ENCODE results near the gene NCR2.

NCR2 gene

DNA sequence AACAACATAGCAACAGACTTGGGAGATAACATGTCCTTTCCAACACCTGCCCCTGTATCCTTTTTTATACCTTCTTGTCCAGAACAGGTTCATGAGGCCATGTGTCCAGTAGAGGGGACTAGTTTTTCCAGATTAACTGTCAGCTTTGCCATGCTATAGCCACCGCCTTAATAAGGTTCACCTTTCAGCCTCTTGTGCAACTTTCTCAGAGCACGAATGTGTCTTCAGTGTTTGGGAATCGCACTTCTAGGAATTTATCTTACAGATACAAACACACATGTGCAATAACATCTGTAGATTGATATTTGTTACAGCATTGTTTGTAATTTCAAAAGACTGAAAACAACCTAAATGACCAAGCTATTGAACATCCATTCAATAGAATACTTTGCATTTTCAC is 21.4 kb downstream of the NCR2 start:
- FAIRE-seq (no peak), DNase-seq (ENCODE audit: insufficient read length, low spot score) (no peak)

- FAIRE-seq (no peak), DNase-seq (ENCODE audit: insufficient read length, low spot score) (no peak)
These were observed 23.1 kb downstream of the NCR2 start for GRCh38 chr6:41358503-41358902.

DNA sequence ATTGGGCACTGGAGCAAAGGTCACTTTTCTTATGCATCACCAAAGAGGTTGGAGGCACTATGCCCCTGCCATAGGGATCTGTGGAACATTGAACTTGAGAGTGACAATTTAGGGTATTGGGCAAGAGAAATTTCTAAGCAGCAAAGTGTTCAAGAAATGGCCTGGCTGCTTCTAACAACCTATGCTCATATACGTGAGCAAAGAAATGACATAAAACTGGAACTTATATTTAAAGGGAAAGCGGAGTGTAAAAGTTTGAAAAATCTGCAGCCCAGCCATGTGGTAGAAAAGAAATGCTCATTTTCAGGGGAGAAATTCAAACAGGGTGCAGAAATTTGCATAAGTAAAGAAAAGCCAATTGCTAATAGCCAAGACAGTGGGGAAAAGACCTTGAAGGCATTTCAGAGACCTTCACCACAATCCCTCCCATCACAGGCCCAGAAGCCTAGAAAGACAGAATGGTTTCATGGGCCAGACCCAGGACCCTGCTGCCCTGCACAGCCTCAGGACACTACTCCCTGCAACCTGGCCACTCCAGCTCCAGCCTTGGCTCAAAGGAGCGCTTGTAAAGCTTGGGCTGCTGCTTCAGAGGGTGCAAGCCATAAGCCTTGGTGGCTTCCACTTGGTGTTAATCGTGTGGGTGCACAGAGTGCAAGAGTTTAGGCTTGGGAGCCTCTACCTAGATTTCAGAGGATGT is 24.4 kb downstream of the NCR2 start:
- DNase-seq (ENCODE audit: insufficient read length, low spot score) (no peak), FAIRE-seq (no peak)

DNA sequence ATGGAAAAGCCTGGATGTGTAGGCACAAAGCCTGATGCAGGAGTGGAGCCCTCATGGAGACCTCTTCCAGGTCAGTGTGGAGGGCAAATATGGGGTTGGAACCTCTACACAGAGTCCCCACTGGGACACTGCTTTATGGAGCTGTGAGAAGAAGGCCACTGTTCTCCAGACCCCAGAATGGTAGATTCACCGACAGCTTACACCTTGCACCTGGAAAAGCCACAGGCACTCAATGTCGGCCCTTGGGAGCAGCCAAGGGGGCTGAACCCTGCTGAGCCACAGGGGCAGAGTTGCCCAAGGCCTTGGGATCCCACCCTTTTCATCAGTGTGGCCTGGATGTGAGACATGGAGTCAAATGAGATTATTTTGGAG is 24.9 kb downstream of the NCR2 start:
- no peak for FAIRE-seq
- DNase-seq (ENCODE audit: insufficient read length, low spot score) = no peak

- no peak for DNase-seq (ENCODE audit: insufficient read length, low spot score)
- FAIRE-seq = no peak
These were observed 30.7 kb downstream of the NCR2 start for GRCh38 chr6:41366150-41366549.

DNA sequence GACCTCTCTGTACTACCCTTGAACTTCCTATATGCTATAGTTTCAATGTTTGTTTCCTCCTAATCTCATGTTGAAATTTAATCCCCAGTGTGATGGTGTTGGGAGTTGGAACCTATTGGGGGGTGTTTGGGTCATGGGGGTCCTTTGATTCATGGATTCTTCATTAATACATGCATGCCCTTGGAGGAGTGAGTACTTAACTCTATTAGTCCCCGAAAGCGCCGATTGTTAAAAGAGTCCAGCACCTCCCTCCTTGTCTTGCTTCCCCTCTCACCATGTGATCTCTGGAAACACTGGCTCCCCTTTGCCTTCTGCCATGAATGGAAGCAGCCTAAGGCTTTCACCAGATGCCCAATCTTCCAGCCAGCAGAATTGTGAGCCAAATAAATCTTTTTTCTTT is 31.7 kb downstream of the NCR2 start:
- DNase-seq (ENCODE audit: insufficient read length, low spot score) = no peak
- FAIRE-seq = no peak

- DNase-seq (ENCODE audit: insufficient read length, low spot score) (no peak), FAIRE-seq (no peak)
These were observed 32.3 kb downstream of the NCR2 start for GRCh38 chr6:41367700-41368099.

DNA sequence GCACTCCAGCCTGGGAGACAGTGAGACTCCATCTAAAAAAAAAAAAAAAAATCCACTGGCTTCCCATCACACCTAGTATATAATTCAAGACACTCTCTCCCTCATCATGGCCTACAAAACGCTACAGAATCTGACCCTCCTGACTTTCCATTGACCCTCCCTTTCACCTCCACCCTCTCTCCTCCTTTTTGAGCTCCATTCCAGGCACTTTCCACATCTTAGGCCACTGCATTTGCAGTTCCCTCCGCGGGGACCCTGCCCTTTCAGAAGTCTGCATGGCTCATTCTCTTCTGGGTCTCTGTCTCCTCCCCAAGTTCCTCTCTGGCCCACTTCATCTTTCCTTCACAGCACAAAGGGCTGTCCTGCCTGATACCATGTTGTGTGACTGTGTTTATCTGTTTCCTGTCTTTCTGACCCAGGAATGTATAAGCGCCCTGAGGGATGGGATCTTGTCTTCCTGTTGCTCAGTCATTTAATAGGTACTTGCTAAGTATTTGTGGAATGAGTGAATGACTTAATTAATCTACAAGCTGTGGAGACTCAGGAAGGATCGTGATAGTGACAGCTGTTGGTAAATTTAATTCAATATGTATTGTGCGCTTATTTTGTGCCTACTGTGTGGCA is 35.2 kb downstream of the NCR2 start:
- no peak for FAIRE-seq
- DNase-seq (ENCODE audit: insufficient read length, low spot score) = no peak

DNA sequence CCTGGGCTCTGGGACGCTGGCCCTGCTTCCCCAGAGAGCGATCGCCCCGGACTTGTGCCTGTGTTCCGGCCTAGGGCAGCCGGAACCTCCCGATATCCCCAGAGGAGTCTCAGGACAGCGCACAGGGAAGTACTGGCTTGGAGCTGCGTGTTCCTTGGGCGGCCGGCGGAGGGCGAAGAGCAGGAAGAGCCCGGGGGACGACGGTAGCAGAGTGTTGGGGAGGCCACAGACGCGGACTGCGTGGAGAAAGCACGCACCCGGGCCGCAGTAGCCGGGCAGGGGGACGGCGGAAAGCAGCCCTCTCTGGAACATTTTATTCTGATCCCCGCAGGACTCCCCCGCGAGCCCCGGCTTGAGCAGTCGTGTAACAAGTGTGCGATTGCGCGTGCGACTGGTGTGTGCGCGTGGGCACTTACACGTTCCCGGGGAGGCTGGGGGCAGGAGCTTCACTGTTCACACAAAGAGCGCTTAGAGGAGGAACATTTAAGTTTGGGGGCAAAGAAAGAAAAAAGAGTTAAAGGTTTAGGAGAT is 36.1 kb downstream of the NCR2 start:
- DNase-seq (ENCODE audit: insufficient read length, low spot score) (no peak), FAIRE-seq (no peak)

DNA sequence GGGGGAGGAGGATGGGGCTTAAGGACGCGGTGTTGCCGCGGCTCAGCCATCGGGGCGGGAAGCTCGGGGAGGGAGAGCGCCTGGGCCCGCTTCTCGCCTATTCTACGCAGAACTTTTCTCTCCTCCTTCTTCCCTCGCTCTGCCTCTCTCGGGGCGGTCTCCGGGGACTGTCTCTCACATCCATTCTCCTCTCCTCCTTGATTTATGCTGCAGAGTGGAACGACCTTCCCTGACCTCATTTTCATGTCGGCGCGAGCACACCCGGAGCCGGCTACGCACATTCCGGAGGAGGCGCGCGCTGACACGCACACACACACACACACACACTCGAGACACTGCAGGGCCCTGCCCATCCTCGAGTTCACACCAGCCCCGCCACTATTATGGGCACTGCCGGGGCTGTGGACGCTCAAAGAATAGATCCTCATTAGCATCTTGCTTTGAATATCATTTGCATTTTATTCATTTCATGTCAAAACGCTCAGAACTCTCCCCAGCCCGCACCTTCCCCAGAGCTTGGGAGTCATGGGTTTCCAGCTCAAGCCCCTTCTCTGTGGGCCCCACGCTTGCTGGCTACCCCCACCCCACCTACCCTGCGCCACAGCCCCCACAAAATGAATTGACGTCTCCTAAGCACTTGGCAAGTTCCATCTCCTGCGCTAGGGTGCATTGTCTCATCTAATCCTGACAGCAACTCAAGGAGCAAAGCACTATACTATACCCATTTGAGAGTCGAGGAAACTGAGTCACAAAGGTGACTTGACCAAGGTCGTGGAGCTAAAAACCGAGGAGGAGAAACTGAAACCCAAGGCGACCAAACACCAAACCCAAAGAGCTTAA is 36.8 kb downstream of the NCR2 start:
- DNase-seq (ENCODE audit: insufficient read length, low spot score) (no peak), FAIRE-seq (no peak)

DNA sequence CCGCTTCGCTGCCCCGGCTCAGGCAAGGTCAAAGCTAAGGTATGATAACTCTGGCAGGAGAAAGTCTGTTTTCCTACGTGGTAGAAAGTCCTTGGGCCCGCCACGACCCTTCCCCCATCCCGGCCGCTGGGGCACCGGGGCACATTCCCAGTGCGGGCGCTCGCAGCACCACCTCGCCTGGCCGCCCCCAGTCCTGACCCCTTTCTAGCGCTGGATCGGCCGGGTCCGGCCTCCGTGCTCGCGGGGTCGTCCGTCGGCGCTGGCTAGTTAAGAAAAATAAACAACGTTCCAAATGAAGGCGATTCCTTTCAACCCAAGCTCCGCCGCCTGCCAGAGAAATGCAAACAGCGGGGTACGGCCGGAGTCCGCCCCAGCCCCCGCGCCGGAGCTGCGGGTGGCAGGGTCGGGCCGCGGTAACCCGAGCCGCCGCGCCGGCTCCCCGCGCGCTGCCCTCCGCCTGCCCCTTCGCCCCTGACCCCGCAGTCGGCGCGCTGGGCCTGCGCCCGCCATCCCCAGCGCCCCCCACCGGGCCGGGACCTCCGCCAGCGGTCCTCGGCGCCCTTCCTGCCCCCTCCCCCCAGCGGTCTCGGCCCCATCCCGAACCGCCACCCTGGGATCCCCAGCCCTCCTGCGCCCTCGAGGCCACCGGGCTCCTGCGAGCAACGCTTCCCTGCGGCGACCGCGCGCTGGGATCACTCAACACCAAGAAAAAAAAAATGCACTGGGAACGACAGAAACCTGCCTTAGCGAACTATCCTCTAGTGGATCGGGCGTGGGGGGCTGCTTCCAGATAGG is 37.6 kb downstream of the NCR2 start:
- no peak for FAIRE-seq
- no peak for DNase-seq (ENCODE audit: insufficient read length, low spot score)

GRCh38 chr6:41373627-41373918 is 38.2 kb downstream of the NCR2 start:
- DNase-seq (ENCODE audit: insufficient read length, low spot score) (no peak), FAIRE-seq (no peak)

DNA sequence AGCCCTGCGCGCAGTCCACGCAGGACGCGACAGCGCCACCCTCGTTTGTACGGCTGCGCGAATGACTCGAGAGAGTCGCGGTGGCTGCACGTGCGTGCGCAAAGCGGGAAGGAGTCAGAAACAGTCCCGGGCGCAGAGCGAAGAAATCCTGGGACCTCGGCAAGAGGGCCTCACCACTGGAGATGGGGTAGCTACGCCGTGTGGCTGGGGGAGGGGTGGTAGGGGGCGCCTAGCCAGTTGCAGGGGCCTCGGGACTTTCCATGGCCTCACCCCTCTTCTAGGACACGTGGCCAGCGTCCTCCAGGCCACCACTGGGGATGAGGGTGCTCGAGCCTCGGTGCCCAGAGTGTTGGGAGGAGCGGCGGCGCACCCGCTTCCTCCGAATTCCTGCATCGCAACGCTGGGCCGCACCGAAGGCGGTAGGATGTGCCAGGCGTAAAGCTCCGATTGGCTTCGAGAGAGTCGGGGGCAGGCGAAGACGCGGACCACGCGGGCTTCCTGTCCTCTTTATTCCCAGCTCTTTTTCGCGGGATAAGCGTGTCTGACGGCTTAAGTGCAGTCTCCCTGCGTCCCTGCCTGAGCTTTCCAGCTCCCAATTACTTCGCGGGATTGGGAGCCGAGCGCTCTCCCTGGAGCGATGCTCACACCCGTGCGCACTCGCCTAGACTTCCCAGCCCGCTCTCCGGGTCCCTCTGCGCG is 38.7 kb downstream of the NCR2 start:
- FAIRE-seq (no peak), DNase-seq (ENCODE audit: insufficient read length, low spot score) (no peak)

GRCh38 chr6:41374618-41375590 is 39.5 kb downstream of the NCR2 start:
- no peak for FAIRE-seq
- DNase-seq (ENCODE audit: insufficient read length, low spot score) = no peak

DNA sequence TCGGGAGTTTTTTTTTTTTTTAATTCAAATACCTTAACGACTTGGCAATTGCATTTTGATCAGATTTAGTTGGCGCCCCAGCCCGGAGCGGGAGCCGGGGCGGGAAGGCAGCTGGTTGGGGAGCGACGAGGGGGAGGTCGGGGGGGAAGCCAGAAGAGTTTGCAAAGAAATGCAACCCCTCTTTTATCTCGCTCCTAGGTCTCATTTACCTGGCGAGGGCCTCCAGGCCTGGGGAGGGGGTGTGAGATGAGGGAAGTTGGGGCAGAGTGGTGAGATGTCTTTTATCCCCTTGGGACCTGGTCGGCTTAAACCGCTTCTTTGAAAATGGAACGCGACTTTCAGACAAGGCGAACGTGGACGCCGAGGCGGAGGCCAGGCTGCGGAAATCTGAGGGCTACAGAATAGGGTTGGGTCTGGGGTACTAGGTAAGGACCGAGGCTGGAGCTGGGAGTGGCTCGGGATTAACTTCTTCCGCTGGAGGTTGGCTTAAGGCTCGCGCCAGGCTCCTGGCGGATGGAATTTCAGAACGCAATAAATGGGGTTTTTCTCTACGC is 40.3 kb downstream of the NCR2 start:
- FAIRE-seq = no peak
- no peak for DNase-seq (ENCODE audit: insufficient read length, low spot score)

DNA sequence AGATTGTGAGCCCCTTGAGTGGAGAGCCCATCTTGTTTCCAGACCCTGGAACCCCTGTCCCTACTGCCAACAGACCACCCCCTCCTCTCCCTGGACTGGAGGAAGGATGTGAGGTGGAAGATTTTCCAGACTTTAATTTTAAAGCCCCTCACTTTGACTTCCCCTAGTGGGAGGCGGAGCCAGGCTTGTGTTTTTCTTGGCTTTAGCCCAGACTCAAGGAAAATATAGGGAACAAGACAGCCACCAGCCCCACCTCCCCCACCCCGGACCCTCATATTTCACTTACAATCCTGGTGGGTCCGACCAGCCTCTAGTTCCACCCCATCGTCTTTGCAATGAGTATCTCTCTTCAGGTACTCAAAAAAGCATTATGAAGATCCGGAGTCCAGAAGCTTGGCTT is 40.8 kb downstream of the NCR2 start:
- DNase-seq (ENCODE audit: insufficient read length, low spot score) (no peak), FAIRE-seq (no peak)

DNA sequence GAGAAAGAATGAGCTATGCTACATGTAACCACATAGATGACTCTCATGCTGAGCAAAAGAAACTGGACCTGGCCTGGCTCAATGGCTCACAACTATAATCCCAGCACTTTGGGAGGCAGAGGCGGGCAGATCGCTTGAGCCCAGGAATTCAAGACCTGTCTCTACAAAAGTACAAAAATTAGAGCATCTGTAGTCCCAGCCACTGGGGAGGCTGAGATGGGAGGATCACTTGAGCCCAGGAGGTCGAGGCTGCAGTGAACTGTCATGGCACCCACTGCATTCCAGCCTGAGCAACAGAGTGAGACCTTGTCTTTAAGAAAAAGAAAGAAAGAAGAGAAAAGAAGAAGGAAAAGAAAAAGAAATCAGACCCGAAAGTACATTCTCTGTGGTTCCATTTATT is 41.7 kb downstream of the NCR2 start:
- no peak for FAIRE-seq

DNA sequence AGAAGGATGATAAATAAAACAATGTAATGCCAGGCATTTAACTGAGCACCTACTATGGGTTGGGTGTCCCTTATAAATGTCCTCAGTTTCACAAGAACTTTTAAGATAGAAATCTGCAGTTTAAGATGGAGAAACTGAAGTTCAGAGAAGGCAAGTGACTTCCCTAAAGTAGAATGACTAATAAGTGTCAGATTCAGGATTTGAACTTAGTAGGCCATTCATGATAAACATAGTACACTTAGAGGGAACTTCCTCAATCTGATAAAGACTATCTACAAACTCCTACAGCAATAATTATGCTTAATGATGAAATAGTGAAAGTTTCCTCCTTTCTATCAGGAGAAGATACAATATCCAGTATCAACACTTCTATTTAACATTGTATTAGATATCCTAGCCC is 43.9 kb downstream of the NCR2 start:
- DNase-seq (ENCODE audit: insufficient read length, low spot score) = no peak
- FAIRE-seq = no peak

More for the DNA sequence above, 41.7 kb downstream of the NCR2 start:
- no peak for DNase-seq (ENCODE audit: insufficient read length, low spot score)

GRCh38 chr6:41386594-41386993 is 51.2 kb downstream of the NCR2 start:
- FAIRE-seq = no peak
- DNase-seq (ENCODE audit: insufficient read length, low spot score) = no peak

Data from GM19239 (cell line).